Cortex of kidney (tissue), 1 donor: Measurements from ENCODE around the gene TMEM108.

ENCODE experiments used
- DNase-seq: peaks from one replicate; lab custom pipeline; 2025; lab: John Stamatoyannopoulos, UW

The TMEM108 gene

DNA sequence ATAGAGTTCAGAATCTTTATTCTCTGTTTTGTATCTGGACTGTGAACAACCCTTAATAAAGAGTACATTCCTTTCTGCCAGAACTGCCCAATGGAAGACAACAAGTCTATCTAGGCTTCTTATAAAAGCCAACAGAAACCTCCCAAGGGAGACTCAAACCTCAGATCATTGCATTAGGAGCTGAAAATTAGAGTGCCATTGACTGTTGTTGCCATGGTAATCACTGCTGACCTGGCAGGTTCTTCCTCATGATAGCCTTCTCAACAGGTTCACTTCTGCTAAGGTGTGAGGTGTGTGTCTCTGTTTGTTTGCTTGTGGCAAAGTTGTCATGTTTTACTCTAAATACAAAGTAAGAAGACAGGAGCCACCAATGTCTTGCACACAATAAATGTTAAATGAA, 79.2 kb downstream of the TMEM108 start:
- no peak for DNase-seq

DNA sequence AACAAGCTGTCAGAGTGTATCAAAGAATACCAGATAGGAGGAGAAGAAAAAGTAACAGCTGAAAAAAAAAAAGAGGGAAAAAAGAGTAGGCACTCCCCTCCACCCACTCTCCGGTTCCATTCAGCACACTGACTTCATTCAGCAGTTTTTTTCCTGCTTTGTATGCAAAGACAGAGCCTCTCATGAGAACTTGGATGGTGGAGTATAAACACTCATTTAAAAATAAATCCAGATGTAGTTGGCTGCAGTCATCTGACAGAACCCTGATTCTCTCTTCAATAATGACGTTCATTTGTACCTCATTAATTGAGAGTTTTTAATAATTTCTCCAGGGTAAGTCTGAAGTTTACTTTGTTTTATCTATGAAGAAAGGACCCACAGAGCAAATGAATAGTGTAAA, 81.0 kb downstream of the TMEM108 start:
- no peak for DNase-seq

DNA sequence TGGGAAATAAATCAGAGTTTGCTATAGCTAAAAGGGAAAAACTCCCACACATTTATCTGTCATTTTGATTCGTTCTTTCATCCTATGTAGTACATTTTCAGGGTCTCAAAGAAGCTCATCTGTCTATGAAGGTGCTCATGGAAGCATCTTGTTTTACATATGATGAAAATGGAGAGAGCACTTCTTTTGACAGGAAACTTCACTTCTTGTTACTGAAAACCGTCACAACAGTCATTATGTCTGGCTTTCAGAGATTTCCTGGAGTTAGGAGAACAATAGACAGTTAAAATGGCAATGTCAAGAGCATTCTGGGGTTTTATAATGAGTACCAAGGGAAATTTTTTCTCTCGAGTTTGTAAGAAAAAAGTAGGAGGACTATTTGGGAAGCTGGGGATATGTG, 83.3 kb downstream of the TMEM108 start:
- no peak for DNase-seq

DNA sequence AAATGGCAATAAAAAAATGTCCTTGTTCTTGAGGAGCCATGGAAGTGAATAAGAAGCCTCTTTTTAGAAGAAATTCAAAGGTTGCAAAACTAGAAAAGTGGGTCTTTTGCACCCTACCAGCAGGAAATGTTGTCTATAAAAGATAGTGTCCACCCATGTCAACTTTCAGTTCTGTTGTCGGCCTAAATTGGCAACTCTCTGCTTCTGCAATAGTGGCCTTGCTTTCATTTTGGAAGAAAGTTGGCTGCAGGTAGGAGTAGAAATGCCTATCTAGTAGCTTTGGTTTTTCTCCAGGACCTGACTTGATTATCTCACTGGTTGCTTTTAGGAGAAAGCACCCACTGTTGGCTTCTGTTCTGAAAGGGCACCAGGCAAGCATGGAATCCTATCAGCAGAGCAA, 85.4 kb downstream of the TMEM108 start:
- DNase-seq: no peak

DNA sequence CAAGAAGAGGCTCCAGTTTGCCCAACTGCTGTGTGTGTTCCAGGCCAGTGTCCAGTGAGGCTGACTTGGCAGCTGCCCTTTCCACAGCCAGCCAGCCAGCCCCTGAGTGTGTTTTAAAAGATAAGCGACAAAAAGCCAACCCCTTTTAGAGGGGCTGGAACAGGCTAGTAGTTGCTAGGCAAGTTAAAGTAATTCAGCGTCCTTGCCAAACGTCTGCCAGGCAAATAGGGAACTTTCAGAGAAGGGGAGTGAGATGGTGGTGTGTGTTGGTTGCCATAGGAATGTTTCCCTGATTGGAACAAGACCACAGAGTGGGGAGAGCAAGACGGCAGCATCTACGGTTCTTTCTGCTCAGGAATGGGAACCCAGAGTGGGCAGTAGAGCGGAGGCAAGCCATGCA, 86.3 kb downstream of the TMEM108 start:
- DNase-seq: no peak

DNA sequence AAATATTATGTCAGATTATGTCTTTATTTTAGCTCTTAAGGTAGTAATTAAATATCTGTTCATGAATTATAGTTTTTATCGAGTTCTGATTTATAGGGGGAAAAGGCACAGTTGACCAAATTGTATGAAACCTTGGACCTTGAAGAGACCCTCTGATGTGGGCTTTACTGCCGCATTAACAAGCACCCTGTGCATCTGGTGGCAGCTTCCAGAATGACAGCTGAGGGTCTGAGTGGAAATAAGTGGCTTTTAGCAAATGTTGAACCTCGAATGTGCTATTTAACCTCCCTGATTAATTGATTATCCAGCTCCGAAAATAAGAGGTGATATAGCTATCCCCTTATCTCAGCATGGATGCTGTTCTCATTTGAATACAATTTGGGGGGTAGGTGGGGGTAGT, 87.0 kb downstream of the TMEM108 start:
- no peak for DNase-seq

DNA sequence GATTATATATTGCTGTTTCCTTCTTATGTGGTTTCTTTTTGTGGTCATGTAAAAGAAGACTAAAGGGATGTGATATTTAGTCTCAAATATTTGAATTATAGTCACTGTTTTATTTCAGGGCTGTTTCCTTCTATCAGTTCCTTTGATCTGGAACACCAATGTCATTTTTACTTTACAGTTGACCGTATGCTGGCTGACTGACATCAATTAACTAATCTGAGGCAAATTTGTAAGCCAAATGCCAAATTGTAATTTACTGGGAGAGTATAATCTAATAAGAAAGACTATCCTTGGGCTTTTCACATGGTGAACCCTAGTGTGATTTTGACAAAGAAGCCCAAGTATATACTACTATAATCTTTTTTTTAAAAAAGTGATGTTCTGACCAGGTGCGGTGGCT, 87.6 kb downstream of the TMEM108 start:
- no peak for DNase-seq

DNA sequence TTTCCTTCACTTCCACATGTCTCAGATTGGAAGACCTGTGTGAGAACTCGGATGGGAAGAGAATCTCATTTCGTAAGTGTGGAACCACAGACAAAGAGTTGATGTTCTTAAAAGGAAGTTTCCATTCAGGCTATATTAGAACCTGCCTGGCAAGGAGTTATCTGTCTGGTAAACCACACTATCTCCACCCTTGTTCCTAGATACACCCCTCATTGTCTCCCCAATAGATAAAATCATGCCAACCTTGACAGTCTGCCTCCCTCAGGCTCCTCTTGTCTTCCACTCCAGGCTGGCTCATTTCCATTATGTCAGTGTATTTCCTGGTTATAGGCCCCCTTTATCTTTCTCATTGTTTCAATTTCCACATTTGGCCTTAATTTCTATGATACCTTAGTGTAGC, 89.2 kb downstream of the TMEM108 start:
- no peak for DNase-seq

DNA sequence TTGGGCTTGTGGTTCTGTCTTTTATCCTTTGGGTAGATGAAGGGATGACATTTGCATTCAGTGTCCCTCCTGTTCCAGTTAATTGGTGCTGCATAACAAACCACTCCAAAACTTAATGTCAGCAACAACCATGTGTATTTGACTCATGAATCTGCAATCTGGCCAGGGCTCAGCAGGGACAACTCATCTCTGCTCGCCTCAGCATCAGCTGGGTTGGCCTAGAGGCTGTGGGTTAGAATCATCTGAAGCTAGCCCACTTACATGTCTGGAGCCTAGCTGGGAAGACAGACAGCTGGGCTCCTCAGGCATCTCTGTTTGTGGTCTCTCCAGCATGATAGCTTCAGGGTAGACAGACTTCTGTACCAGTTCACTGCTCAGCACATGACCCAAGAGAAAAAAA, 92.0 kb downstream of the TMEM108 start:
- DNase-seq: no peak

DNA sequence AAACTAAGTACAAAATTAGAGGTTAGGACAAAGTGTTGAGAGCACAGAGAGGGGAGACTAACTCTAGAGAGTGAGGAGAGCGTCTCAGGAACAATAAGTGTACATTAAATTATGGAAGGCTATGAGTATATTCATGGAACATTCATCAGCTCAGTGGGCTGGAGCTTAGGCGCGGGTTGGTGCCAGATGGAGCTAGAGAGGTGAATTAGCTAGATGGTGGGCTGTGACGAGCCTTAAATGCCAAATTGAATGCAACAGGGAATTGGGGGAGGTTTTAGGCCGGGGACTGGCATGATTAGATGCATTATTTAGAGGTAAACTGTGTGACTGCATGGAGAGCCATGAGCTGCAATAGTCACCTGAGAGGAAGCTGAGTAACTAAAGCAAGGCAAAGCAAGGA, 97.1 kb downstream of the TMEM108 start:
- no peak for DNase-seq

DNA sequence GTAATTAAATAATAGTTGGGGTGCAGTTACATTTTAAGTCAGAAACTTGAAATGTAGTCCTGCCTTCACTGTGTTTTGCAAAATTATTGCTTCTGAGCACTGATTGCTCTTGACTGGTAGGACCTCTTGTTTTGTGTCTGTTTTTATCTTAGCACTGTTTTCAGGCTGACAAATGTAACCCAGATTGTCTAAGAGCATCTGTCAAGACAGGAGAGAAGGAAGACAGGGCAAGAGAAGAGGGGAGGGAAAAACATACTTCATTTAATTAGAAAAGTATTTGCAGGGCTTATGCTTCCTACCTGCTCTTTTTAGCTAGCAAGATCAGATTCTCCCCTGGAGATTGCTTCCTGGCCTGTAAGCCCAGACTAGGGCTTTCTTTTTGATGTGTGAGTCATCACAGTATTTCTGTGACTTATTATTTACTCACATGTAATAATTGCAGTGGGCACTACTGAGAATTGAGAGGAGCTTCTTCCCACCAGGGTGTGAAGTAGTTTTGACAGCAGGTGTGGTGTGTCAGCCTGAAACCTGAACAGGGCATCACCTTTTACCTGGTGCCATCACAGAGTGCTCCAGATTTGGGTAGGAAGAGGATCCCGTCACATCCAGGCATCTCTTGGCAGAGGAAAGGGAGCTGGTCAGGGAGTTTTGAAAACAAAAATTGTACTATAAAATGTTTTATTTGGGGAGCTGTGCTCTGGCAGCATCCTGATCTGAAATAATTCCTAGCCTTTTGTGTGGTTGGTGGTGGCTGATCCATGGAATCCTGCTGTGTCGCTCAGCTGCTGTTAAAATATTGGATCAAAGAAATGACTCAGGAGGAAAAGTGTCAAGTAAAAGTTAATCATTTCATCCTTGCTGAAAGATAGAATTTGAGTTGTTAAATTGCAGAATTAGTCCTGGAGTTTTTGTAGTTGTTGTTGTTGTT, 98.2 kb downstream of the TMEM108 start:
- DNase-seq: no peak

DNA sequence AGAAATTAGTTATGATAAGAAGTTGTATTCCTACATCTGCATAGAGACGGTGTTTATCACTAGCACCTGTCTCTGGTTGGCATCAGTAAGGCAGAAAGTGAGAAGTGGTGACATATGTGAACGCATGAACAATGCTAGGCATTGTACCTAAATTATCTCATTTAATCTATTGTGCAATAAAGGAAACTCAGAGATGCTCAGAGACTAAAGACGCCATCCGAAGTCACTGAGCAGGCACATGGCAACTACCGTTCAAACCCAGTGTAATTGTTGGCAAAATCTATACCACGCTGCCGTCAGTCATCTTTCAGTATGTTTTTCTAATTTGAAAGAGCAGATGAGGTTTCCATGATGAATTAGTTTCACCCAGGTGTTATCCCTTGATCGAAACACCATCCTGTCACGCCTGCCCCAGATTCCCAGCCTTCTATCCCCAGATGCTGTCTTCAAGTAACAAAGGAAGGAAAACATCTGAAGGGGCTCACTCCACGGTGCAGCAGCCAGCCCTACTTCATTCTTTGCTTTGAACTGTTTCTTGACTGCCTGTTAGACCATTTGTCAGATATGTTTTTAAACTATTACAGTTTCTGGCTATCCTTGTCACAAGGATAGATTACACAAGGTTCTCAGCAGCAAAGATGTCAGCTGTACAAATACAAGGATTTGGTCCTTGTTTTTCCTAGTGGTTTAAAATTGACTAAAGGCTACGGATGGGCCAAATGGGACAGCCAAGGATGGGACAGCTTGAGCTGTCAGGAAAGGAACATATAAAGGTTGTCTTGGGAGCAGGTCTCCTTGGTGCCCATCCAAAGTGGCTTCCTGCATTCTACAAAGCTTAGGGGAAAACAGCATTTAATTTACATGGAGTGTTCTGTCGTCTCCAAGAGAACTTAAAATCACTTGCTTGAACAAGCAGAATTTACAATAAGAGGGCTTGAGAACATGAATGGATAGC, 99.1 kb downstream of the TMEM108 start:
- DNase-seq: no peak

DNA sequence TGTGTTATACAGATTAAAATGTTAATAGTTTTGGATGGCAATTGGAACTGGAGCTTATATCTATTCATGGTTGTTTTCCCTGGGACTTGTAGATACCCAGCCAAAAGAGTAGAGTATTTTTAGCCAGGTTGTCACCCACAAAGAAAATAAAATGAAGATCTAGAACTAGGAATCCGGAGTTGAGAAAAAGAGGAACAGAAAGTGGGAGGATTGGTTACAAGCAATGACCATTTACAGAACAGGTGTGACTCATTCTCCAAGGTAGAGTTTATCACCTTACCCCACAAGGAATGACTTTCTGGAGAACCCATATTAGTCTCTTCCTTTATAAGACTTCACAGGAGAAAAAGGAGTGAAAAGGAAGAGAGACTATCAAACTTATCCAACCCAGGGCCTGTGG, 99.8 kb downstream of the TMEM108 start:
- no peak for DNase-seq

DNA sequence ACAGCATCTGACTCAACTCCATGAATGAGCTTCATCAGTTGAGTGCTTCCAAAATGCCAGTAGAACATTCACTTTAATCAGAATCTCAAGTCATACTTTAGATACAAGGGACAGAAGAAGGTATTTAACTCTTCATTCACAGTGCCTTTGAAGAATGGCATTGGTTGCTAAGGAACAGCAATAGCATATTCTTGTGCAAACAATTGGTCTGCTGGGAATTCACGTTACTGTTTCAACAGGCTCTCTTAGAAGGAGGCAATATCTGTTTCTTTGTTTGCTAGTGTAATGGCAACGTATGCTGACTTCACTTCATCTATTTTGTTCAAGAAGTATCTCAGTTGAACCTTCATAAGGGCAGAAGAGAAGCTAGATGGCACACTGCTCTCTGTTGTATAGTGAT, 113.9 kb downstream of the TMEM108 start:
- DNase-seq: no peak

DNA sequence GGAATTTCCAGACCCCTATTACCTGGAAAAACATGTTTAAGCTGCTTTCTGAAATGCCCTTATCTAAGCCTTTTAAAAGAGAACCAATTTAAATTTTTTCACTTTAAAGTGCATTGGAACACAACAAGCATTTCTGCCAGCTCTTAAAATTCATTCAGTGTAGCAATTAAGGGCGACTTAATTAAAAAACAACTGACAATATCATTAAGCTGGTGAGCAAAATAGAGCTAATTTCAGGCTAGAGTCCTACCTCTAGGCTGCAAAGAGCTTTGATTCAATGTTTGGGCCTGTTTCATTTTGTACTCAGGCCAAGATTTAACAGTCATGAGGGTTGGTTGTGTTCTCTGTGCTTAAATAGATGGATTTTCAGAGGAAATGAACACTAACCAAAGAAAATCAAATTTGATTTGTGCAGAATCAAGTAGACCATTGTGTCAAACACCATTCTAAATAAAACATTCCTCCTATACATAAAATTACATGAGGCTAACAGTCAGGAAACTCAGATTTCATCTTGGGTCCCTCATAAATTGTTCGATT, 114.6 kb downstream of the TMEM108 start:
- no peak for DNase-seq

DNA sequence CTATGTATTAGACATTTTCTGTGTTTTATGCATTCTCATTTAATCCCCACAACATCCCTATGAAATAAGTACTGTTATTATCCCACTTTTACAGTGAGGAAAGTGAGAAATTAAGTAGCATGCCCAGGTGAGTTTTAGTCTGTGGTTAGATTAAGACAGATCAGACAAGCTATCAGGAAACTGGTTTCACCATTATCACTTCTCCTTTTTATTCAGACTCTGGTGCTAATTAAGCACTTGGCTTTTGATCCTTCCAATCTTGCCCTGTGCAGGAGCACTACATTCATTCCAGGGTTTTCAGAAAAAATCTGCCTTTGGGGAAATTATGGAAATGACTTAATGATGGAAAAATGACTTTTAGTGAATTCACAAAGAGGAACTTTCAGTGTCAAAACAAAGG, 115.2 kb downstream of the TMEM108 start:
- DNase-seq: no peak

DNA sequence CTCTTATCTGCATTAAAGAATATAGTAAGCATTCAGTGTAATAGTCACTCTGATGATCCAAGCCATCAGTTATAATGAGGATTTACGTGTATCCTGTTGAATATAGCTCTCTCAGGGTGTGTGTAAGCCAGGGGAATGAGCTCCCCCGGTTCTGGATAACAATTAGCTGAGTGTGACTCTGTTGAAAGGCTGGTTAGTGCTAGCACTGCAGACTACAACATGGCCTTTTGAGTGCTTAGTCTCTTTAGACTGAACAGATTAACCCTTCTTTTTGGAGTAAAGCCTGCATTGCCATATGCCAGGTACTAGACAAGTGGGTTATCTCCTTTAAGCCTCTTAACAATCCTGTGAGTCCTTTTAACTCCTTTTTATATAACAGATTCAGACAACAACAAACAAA, 119.5 kb downstream of the TMEM108 start:
- DNase-seq: no peak

DNA sequence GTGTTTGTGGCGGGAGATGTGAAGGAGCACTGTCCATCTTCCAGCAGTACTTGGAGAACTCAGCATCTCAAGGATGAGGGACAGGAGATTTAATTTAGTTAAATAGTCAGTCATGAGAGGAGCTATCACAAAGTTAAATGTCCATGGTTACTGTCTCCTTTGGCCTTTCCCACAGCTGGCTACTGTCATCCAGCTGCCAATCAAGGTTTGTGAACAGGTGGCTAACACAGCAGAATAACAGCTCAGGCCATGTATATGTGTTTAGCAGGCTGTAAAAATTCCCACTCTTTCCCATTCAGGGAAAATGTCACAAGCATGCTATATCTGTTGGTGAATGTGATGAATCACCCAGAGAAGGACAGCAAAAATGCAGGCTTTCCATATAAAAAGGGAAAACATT, 120.5 kb downstream of the TMEM108 start:
- DNase-seq: no peak

DNA sequence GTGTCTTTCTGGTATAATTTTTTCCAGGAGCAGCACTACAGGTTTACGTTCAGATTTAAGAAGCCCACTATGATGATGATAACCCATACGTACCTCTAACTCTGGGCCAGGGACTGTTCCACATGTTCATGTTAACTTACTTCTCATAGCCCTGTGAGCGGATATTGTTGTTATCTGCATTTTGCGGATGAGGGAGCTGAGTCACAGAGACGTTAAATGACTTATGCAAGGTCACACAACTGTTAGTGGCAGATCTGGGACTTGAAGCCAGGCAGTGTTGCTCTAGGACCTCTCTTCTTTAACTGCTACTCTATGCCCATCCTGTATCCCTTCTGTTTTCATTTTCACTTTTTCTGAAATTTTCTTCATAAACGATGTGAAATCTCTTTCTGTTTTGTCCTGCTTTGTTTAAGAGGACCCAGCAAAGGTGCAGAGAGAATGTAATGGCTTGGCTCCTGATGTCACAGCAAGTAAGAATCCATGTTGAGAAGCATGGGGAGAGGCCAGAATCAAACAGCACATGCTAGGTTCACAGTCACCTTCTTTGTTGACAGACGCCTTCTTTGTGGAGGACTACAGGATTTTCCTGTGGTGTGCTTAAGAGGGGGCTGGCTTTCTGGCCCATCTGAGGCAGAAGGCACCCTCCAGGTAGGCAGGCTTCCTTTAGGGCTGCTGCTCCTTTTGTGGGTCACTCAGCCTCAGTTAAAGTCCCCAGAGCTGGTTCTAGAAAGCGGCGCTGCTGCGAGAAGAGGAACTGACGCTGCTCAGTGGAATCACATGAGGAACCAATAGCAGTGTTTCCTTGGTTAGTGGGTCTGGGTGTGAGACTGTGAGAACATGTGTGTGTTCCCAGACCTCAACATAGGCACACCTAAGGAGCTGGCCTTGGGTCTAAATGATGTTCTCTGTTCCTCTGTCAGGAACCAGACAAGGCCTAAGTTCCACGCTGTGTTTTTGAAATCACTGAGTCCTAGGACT, 121.6 kb downstream of the TMEM108 start:
- no peak for DNase-seq

DNA sequence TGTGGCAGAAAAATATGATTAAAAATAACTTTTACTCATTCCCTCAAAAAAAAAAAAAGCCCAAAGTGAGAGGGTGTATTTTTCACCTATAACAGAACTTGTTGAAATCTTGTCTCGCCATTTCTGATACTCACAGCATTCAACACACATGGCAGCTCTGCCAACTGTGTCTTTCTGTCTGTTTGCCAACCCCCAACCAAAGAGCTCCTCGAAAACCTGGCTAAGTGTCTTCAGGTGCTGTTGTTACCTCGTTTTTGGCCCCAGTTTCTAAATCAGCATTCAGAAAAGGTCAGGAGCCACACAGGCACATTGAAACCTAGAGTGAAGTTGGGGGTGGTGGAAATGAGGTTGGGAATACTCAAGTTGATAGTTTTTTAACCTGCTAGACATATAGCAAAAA, 123.5 kb downstream of the TMEM108 start:
- DNase-seq: no peak

DNA sequence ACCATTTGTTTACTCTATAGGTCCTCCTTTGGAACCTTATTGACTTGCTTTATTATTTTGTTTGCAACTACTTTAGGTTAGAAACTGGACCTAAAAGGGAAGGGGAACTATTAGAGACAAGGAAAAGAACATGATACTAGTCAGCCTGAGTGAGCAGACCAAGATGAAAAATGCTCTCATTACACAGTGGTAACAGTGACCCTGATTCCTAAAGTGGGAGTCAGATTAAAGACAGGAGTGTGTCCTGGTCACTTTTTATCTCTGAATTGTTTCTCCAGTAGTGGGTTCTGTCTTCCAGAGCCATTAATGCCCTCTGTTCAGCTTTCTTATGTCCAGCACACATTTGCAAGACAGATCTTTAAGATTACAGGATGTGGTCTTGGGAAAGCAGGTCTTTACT, 124.1 kb downstream of the TMEM108 start:
- DNase-seq: no peak
